ENCODE data around the gene VSX1.

DNA sequence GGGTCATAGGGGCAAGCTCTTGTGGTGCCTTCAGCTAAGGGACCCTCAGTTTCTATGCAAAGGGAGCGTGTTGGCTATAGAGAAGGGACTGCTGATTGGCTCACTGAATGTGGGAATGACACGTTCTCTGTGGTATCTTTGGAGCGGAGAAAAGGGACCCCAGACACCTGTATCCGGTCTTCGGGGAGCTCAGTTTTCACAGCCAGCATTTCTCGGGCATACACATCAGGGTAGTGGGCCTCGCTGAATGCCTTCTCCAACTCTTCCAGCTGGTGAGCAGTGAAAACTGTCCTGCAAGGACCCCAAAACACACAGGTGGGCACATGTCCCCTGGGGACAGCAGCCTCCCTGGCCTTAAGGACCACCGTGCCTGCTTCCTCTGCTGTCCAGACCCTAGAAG, 3.3 kb downstream of the VSX1 start:
- TF ChIP-seq, protein P1, sequence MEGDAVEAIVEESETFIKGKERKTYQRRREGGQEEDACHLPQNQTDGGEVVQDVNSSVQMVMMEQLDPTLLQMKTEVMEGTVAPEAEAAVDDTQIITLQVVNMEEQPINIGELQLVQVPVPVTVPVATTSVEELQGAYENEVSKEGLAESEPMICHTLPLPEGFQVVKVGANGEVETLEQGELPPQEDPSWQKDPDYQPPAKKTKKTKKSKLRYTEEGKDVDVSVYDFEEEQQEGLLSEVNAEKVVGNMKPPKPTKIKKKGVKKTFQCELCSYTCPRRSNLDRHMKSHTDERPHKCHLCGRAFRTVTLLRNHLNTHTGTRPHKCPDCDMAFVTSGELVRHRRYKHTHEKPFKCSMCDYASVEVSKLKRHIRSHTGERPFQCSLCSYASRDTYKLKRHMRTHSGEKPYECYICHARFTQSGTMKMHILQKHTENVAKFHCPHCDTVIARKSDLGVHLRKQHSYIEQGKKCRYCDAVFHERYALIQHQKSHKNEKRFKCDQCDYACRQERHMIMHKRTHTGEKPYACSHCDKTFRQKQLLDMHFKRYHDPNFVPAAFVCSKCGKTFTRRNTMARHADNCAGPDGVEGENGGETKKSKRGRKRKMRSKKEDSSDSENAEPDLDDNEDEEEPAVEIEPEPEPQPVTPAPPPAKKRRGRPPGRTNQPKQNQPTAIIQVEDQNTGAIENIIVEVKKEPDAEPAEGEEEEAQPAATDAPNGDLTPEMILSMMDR (IDR thresholded peaks at IDR 0.05) = no peak
- TF ChIP-seq EP300 (IDR thresholded peaks at IDR 0.05) = no peak

All from gastroesophageal sphincter (tissue), 3 donors.